HG03159 (cell line): Measurements from ENCODE around the gene SYCE1.

Experiments
- ATAC-seq: cut with Tn5 transposase; IDR thresholded peaks from one replicate; pipeline ENCODE4 v1.9.1; 2021; ENCODE audit warnings: mild to moderate bottlenecking, moderate library complexity; ENCODE audit not compliant: unreplicated experiment

The SYCE1 gene

DNA sequence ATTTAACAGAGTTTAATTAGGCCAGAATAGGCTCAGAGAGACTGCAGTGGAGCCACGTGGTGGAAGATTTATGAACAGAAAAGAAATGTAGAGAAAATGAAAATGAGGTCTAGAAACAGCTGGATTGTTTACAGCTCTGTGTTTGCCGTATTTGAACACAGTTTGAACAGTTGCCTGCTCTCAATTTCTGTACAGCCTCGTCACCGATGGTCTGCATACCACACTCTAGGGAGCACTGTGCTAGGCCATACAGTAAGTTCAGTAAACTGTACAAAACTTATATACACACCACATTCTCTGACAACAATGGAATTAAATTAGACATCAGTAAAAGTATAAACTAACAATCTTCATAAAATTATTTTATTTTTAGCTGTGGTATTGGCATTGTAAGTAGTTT is 49.3 kb downstream of the SYCE1 start:
- ATAC-seq, result no peak

DNA sequence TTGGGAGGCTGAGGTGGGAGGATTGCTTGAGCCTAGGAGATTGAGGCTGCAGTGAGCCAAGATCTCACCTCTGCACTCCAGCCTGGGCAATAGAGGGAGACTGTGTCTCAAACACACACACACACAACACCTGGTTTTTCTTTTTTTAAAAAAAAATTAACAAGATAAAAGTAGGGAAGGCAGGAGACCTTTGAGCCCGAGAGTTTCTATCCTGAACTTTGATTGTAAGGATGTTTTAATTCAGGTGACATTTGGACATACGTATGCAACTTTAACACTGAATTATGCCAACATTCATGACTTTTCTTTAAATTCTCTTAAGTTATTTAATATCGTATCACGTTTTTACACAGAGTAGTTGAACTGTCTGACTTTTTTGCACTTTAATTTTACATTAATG is 49.9 kb downstream of the SYCE1 start:
- no peak for ATAC-seq

DNA sequence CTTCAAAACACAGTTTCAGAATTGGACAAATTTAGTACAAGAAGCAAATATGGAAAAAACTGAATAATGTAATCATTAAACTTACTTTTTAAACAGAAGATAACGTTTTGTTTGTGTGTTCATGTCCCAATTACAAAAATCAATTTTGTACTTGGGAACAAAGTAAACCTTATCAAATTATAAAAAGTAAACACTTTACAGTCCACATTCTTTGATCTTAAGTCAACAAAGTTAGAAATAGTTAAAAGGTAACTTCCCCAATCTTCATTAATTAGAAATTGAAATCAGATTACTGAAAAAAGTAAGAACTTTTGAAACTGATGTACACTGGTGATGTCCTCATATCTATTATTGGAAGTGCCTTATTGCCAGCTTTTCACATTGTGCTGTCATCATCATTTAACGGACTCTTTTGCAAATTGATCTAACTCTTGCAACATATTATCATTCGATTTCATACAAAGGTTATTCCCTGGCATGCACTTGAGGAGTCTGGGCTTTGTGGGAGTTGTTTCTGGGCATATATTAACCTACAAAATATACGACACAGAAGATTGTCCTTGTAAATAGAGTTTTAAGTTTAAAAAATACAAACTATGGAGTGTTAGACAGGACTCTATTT is 53.4 kb downstream of the SYCE1 start:
- no peak for ATAC-seq

DNA sequence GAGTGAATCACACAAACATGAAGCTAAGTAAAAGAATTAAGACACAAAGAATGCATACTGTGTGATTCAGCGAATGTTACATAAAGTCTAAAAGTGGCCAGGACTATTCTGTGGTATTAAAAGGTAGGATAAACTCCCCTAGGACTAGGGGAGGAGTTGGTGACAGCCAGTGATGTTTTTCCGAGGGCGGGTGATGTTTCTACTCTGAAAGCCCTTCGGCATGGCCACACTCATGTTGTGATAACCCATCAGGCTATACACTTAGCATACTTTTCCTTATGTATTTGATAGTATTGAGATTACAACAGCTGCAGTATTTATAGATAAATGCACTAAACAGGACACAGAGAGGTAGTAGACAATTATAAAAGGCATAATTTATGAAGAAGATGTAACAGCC is 54.0 kb downstream of the SYCE1 start:
- no peak for ATAC-seq

DNA sequence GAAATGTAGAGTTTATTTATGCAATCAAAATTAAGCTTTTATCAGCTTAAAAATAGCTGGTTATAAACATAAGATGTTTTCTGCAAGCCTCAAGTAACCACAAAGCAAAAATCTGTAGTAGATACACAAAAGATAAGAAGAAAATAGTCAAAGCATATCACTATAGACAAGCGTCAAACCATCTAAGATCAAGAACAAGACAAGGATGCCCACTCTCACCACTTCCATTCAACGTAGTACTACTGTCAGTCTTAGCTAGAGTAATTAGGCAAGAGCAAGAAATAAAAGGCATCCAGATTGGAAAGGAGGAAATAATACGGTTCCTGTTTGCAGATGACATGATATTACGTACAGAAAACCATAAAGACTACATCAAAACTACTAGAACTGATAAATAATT is 55.7 kb downstream of the SYCE1 start:
- no peak for ATAC-seq
